SK-N-MC (cell line): ENCODE data around the gene HIF1A.

ENCODE experiments used
- EZH2 ChIP-seq: fragments of 200-600 bp; sonication (generic); IDR thresholded peaks from one replicate; pipeline ENCODE4 v1.6.1; 2017; ENCODE audit warnings: antibody characterized with exemption
- FOXP2 ChIP-seq: optimal IDR thresholded peaks from 2 replicates; pipeline ENCODE3; 2011; ENCODE audit warnings: mild to moderate bottlenecking, moderate library complexity; ENCODE audit not compliant: insufficient read depth; ENCODE audit errors: extremely low read length, control extremely low read depth
- POLR2AphosphoS5 ChIP-seq: IDR thresholded peaks from 2 replicates; pipeline ENCODE4 v1.6.1; 2012; ENCODE audit warnings: mild to moderate bottlenecking, low read depth, low read length, borderline replicate concordance

DNA sequence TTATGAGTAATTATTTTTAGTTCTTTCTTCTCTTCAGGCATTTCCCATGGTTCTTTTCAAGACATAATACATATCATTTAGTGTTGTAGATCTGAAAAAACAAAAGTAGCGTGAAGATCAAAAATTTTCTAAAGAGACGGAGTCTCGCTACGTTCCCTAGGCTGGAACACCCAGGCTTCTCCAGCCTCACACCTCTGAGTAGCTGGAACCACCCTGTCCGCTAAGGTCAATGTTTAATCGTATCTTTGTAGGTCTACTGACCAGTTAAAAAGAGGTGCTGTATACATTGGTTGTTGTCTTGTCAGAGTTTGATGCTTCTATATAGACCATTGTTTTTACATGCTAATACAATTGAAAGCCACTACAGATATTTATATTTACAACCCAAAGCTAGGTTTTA is 1.3 kb upstream of the HIF1A start:
- TF ChIP-seq POLR2AphosphoS5 (no peak), EZH2 (no peak), FOXP2 (no peak)
